ENCODE data around the gene EMILIN1.

Gene EMILIN1

DNA sequence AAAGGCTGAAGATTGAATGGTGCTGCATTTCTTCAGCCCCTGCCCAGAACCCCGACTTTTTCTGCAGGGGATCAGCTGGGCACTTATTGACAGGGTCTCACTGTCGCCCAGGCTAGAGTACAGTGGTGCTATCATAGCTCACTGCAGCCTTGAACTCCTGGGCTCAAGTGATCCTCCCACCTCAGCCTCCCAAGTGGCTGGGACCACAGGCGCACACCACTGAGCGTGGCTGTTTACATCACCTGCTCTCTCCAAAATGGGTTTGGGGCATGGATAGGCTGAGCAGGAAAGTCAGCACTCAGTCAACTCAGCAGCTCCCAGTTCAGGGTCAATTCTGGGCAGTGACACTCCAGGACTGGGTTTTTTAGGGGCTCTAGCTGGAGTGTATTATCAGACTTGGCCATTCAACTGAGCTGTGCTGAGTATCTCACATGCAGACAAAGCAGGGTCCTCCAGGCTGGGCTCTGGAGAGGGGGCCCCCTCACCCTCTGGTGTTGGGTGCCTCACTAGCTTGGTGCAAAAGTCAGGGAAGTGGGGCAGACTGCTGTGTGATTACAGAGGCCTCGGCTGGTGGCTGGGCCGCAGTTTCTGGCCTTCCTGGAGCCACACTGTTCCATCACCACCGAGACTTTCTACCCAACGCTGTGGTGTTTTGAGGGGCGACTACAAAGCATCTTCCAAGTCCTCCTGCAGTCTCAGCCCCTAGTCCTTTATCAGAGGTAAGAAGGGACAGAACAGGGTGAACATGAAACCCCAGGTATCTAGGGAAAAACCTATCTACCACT, 49.7 kb downstream of the EMILIN1 start:
- DNase-seq: no peak

GRCh38 chr2:27128668-27129571, 50.5 kb downstream of the EMILIN1 start:
- DNase-seq: no peak

DNA sequence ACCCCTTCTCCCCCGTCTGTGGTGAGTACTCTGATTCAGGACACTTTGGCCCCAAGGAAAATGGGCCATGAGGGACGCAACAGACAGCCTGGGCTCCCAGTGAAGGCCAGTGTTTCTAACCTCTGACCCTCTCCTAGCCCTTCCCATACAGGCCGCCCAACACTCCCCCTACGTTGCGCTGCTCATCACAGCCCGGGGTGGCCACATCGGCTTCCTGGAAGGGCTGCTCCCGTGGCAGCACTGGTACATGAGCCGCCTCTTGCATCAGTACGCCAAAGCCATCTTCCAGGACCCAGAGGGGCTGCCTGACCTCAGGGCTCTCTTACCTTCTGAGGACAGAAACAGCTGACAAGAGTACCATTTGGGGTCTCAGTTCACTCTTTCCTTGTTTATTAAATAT, 52.0 kb downstream of the EMILIN1 start:
- no peak for DNase-seq

DNA sequence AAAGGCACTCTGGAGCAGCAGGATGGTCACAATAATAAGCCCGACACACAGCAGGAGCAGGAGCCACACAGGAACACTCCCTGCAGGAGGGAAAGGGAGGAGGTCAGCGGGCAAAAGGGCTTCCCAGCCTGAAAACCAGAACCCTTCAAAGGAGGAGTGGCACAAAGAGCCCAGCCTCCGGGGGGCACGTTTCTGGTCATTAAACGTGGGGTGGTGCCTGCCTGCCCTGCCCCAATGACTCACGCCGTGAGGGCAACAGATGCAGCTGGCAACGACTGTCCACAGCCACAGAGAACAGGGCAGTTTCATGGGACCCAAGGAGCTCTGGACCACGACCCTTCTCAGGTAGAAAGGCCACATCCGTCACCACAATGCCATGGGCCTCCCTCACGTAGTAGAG, 53.0 kb downstream of the EMILIN1 start:
- no peak for DNase-seq

DNA sequence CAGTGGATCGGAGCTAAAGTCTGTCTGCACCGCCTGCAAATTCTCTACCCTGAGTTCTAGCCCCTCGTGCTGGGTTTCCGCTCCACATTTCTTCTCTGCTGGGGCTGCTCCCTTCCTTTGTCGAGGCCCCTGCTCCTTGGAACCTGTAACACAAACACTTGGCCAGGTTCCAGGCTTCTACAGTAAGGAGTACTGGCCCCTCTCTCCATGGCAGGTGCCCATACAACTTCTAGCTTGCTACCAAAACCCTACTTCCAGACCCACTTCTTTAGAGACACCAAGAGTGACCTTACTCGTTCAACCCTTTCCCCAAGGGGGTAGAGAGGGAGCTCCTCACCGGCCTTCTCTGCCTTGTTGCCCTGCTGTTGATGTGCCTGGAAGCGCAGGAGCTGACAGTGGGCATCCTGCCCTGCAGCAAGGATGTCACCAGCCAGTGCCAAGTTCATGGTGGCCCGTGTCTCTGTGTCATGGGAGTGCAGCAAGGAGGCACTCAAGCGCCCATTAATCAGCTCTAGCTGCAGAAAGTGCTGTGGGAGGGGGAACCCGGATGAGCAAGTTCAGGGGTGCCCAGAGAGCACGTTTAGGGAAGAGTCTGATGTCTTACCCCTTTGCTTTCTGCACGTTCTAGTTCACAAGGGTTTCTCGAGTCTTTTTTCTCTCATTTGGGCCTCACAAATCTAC, 54.9 kb downstream of the EMILIN1 start:
- DNase-seq: peak; percentile 3

DNA sequence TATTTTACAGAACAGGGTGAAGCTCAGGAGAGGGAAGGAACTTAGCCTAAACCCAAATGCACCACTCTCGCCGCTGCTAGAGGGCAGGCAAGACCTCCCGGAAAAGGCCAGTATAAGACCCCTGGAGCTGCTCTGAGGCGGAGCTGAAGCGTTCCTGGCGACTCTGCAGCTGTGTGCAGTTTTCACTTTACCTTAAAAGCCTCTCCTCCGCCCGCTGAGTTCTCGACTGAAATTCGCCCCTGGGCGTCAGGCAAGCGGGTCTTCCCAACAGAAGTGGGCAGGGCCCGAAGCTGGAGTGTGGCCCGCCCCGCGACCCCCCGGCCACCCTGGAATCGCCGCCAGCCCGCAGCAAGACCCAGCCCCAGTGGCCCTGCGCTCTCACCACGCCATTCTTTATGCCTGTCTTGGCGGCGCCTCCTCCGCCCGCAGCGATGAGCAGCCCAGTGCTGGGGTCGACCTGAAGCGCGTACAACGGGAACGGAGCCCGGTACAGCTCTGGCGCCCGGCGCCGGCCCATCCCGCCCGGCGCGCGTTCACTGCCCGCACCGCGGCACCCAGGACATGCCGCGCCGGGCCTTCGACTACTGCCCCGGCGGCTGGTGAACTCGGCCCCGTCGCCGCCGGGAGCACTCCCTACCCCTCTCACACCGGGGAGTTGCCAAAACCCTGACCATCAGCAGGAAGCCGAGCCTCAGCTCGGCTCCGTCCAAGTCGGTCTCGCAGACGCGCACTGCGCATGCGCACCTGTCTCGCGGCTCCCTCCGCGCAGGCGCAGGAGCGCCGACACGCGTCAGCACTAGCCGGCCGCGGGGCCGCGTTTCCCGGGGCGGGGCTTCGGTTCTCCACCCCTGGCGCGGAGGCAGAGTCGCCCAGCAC, 55.7 kb downstream of the EMILIN1 start, which contains the start of gene PREB:
Gene PREB (minus strand): TSS at position 732 of the 876 bp plus-strand sequence. CDS start 215 bp downstream, at position 517.
- peak; percentile 96 for DNase-seq

DNA sequence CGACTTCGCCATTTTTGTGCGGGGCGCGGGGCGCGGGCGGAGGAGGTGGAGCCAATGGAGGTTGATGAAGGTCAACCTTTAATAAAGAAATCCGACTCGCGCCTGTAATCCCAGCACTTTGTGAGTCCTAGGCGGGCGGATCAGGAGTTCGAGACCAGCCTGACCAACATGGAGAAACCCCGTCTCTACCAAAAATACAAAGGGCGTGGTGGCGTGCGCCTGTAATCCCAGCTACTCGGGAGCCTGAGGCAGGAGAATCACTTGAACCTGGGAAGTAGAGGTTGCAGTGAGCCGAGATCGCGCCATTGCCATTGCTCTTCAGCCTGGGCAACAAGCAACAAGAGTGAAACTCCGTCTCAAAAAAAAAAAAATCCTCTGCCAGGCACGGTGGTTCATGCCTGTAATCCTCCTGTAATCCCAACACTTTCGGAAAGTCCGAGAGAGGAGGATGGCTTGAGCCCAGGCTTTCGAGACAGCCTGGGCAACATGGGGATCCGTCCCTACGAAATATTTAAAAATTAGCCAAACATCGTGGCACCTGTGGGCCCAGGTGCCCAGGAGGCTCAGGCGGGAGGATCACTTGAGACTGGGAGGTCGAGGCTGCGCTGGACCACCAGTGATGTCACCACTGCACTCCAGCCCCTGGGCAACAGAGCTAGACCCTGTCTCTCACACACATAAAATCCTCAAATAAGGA, 56.5 kb downstream of the EMILIN1 start:
- DNase-seq: no peak

DNA sequence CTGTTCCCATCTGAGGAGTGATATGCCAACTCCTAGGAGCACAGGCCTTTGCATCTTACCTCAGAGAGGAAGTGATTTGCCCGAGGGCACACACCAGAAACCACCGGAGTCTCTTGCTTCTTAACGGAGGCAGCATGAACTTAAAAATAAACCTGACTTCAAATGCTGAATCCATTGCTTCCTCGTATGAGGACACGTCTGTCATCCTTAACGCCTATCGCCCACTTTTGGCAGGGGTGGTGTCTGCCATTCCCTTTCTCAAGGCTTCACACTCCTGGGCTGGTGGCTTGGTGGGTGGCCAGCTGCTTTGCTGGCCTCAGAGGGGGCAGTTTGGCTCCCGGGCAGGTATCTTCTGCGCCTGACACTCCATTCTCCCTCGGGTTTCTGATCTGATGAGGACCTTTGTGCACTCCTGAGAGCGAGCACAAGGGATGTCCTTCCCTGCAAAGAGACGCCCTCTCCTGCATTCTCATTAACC, 57.1 kb downstream of the EMILIN1 start:
- DNase-seq: no peak

Data from CD4-positive, alpha-beta T cell treated with Interleukin-4 for 4 hours (primary cell).